Measurements from ENCODE around the gene PFN1.

The PFN1 gene

GRCh38 chr17:4972752-4973151 is 24.4 kb upstream of the PFN1 start:
- TF ChIP-seq RAD21 (IDR thresholded peaks at IDR 0.05; ENCODE audit: low read depth) (no peak), TCF12 (IDR thresholded peaks at IDR 0.05; ENCODE audit: low read depth) (no peak), EP300 (IDR thresholded peaks at IDR 0.05; ENCODE audit: borderline replicate concordance) (no peak), NFIC (IDR thresholded peaks at IDR 0.05) (no peak)
- TF ChIP-seq, protein P1, sequence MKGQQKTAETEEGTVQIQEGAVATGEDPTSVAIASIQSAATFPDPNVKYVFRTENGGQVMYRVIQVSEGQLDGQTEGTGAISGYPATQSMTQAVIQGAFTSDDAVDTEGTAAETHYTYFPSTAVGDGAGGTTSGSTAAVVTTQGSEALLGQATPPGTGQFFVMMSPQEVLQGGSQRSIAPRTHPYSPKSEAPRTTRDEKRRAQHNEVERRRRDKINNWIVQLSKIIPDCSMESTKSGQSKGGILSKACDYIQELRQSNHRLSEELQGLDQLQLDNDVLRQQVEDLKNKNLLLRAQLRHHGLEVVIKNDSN (IDR thresholded peaks at IDR 0.05), result no peak

GRCh38 chr17:4972322-4972721 is 24.0 kb upstream of the PFN1 start:
- TF ChIP-seq EP300 (IDR thresholded peaks at IDR 0.05; ENCODE audit: borderline replicate concordance), result no peak
- TF ChIP-seq, protein P2, sequence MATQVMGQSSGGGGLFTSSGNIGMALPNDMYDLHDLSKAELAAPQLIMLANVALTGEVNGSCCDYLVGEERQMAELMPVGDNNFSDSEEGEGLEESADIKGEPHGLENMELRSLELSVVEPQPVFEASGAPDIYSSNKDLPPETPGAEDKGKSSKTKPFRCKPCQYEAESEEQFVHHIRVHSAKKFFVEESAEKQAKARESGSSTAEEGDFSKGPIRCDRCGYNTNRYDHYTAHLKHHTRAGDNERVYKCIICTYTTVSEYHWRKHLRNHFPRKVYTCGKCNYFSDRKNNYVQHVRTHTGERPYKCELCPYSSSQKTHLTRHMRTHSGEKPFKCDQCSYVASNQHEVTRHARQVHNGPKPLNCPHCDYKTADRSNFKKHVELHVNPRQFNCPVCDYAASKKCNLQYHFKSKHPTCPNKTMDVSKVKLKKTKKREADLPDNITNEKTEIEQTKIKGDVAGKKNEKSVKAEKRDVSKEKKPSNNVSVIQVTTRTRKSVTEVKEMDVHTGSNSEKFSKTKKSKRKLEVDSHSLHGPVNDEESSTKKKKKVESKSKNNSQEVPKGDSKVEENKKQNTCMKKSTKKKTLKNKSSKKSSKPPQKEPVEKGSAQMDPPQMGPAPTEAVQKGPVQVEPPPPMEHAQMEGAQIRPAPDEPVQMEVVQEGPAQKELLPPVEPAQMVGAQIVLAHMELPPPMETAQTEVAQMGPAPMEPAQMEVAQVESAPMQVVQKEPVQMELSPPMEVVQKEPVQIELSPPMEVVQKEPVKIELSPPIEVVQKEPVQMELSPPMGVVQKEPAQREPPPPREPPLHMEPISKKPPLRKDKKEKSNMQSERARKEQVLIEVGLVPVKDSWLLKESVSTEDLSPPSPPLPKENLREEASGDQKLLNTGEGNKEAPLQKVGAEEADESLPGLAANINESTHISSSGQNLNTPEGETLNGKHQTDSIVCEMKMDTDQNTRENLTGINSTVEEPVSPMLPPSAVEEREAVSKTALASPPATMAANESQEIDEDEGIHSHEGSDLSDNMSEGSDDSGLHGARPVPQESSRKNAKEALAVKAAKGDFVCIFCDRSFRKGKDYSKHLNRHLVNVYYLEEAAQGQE (IDR thresholded peaks at IDR 0.05; ENCODE audit: low read depth), result no peak
- TF ChIP-seq TEAD4 (IDR thresholded peaks at IDR 0.05), result no peak
- TF ChIP-seq YY1 (IDR thresholded peaks at IDR 0.05; ENCODE audit: low read depth), result no peak
- no peak for TF ChIP-seq TCF12 (IDR thresholded peaks at IDR 0.05; ENCODE audit: low read depth)

DNA sequence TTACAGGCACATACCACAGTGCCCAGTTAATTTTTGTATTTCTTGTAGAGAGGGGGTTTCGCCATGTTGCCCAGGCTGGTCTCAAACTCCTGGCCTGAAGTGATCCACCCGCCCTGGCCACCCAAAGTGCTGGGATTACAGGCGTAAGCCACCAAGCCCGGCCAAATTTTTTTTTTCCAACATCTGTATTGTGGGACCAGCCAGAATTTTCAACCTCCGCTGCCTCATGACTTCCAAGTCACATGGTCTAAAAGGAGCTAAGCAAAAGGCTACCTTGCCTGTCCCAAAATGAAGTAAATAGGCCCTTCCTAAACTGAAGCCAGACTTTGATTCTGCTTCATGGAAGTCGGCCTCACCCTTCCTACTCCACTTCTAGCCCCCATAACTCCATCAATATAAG is 23.5 kb upstream of the PFN1 start:
- TF ChIP-seq, protein P2 (IDR thresholded peaks at IDR 0.05; ENCODE audit: low read depth), result no peak
- TF ChIP-seq, protein P3, sequence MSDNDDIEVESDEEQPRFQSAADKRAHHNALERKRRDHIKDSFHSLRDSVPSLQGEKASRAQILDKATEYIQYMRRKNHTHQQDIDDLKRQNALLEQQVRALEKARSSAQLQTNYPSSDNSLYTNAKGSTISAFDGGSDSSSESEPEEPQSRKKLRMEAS (IDR thresholded peaks at IDR 0.05), result no peak
- TF ChIP-seq CREB1 (IDR thresholded peaks at IDR 0.05; ENCODE audit: low read depth), result no peak
- TF ChIP-seq EP300 (IDR thresholded peaks at IDR 0.05; ENCODE audit: borderline replicate concordance), result no peak
- TF ChIP-seq EGR1 (IDR thresholded peaks at IDR 0.05), result no peak
- TF ChIP-seq ZBTB7A (IDR thresholded peaks at IDR 0.05; ENCODE audit: low read depth), result no peak
- no peak for TF ChIP-seq YY1 (IDR thresholded peaks at IDR 0.05; ENCODE audit: low read depth)
- TF ChIP-seq CEBPB (IDR thresholded peaks at IDR 0.05), result no peak
- no peak for TF ChIP-seq RAD21 (IDR thresholded peaks at IDR 0.05; ENCODE audit: low read depth)
- TF ChIP-seq NFIC (IDR thresholded peaks at IDR 0.05), result no peak
- no peak for TF ChIP-seq TEAD4 (IDR thresholded peaks at IDR 0.05)
- no peak for TF ChIP-seq TCF12 (IDR thresholded peaks at IDR 0.05; ENCODE audit: low read depth)
- no peak for TF ChIP-seq FOXM1 (IDR thresholded peaks at IDR 0.05; ENCODE audit: borderline replicate concordance, low read depth)
- TF ChIP-seq TAF1 (IDR thresholded peaks at IDR 0.05; ENCODE audit: low read depth), result no peak
- TF ChIP-seq, protein P1 (IDR thresholded peaks at IDR 0.05), result no peak

DNA sequence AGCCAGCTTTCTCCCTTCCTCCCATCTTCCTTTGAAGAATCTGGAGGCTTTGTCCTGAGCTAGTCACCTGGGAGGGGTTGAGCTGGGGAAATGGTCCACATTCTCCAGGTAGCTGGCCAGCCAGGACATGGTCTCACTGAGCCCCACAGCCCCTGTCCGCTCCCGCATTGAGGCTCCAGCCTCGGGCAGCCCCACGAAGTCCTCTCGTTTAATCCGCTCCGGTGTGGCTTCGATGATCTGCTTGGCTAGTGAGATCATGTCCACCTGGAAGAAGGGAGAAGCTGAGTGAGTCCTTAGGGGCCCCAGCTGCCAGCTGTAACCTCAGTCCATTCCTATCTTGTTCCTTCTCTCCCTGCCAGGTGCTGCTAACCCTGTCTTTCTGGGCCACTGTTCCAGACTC is 21.9 kb upstream of the PFN1 start:
- TF ChIP-seq TEAD4 (IDR thresholded peaks at IDR 0.05) (no peak), TAF1 (IDR thresholded peaks at IDR 0.05; ENCODE audit: low read depth) (no peak), EGR1 (IDR thresholded peaks at IDR 0.05) (no peak), TCF12 (IDR thresholded peaks at IDR 0.05; ENCODE audit: low read depth) (no peak)

- TF ChIP-seq, protein P2 (IDR thresholded peaks at IDR 0.05; ENCODE audit: low read depth), result no peak
- TF ChIP-seq EP300 (IDR thresholded peaks at IDR 0.05; ENCODE audit: borderline replicate concordance), result no peak
- TF ChIP-seq, protein P3 (IDR thresholded peaks at IDR 0.05), result no peak
- no peak for TF ChIP-seq NFIC (IDR thresholded peaks at IDR 0.05)
- TF ChIP-seq, protein P1 (IDR thresholded peaks at IDR 0.05), result no peak
- TF ChIP-seq CREB1 (IDR thresholded peaks at IDR 0.05; ENCODE audit: low read depth), result no peak
- no peak for TF ChIP-seq TEAD4 (IDR thresholded peaks at IDR 0.05)
- no peak for TF ChIP-seq ZBTB7A (IDR thresholded peaks at IDR 0.05; ENCODE audit: low read depth)
- no peak for TF ChIP-seq EGR1 (IDR thresholded peaks at IDR 0.05)
- TF ChIP-seq YY1 (IDR thresholded peaks at IDR 0.05; ENCODE audit: low read depth), result no peak
- TF ChIP-seq TAF1 (IDR thresholded peaks at IDR 0.05; ENCODE audit: low read depth), result no peak
- no peak for TF ChIP-seq FOXM1 (IDR thresholded peaks at IDR 0.05; ENCODE audit: borderline replicate concordance, low read depth)
- TF ChIP-seq CEBPB (IDR thresholded peaks at IDR 0.05), result no peak
- TF ChIP-seq TCF12 (IDR thresholded peaks at IDR 0.05; ENCODE audit: low read depth), result no peak
- no peak for TF ChIP-seq RAD21 (IDR thresholded peaks at IDR 0.05; ENCODE audit: low read depth)
Observed at GRCh38 chr17:4969551-4970173, 21.3 kb upstream of the PFN1 start.

All from Ishikawa (cell line).